CD8-positive, alpha-beta memory T cell (primary cell): ENCODE measurements around the gene SUPT3H. TPM values are rescaled to one million over a fixed set of nuclear protein-coding genes. Genes with fewer than 3 reads are reported as not detected.
A peak's percentile ranks its signal among the peaks of the same experiment; 100 is the strongest.

Source experiments
- CTCF ChIA-PET: fragments of 350-600 bp; sonication (Branson Sonifier 250); formaldehyde crosslinking; loops from one replicate; lab custom pipeline; 2021; ENCODE audit warnings: antibody characterized with exemption; lab: Charles Lee
- POLR2A ChIA-PET: fragments of 350-600 bp; sonication (Branson Sonifier 250); formaldehyde crosslinking; loops from one replicate; lab custom pipeline; 2021; ENCODE audit warnings: antibody characterized with exemption; lab: Charles Lee
- DNase-seq, 5 donors: peaks; one replicate each; pipeline versions ENCODE4 v3.0.0 to v3.0.0-alpha.2; 2020 to 2022; ENCODE audit warnings: mixed read lengths in 1 of 5
- H3K27ac ChIP-seq: one replicate; pipeline ENCODE4 v1.7.0; 2013; ENCODE audit warnings: low read depth, mild to moderate bottlenecking, low read length, moderate library complexity
- H3K27me3 ChIP-seq: 2 replicates; pipeline ENCODE4 v1.7.0; 2013; ENCODE audit warnings: low read length, mild to moderate bottlenecking; ENCODE audit not compliant: insufficient read depth, poor library complexity, severe bottlenecking
- H3K36me3 ChIP-seq: 2 replicates; pipeline ENCODE4 v1.7.0; 2013; ENCODE audit warnings: mild to moderate bottlenecking, low read length, moderate library complexity; ENCODE audit not compliant: insufficient read depth
- H3K4me1 ChIP-seq: 2 replicates; pipeline ENCODE4 v1.7.0; 2013; ENCODE audit warnings: mild to moderate bottlenecking, low read length, moderate library complexity; ENCODE audit not compliant: insufficient read depth
- H3K4me3 ChIP-seq: 2 replicates; pipeline ENCODE4 v1.7.0; 2013; ENCODE audit warnings: mild to moderate bottlenecking, low read length
- H3K9me3 ChIP-seq: 2 replicates; pipeline ENCODE4 v1.7.0; 2013; ENCODE audit warnings: mild to moderate bottlenecking, low read length
- H3K27ac Mint-ChIP-seq, 8 donors: one replicate each; pipeline ENCODE4 v1.8.0; 2020 to 2021; ENCODE audit warnings: mixed read lengths in 8 of 8, mild to moderate bottlenecking in 6 of 8, inconsistent platforms in 3 of 8, moderate library complexity in 3 of 8
- H3K27me3 Mint-ChIP-seq, 2 donors: one replicate each; pipeline ENCODE4 v1.8.0; 2020 to 2021; ENCODE audit warnings: mixed read lengths in 2 of 2, mild to moderate bottlenecking in 1 of 2, moderate library complexity in 1 of 2
- H3K36me3 Mint-ChIP-seq, 3 donors: one replicate each; pipeline ENCODE4 v1.8.0; 2020 to 2021; ENCODE audit warnings: mixed read lengths in 3 of 3, inconsistent platforms in 1 of 3, mild to moderate bottlenecking in 1 of 3
- H3K4me1 Mint-ChIP-seq, 3 donors: one replicate each; pipeline ENCODE4 v1.8.0; 2020 to 2021; ENCODE audit warnings: mixed read lengths in 3 of 3, inconsistent platforms in 1 of 3, mild to moderate bottlenecking in 1 of 3
- H3K4me3 Mint-ChIP-seq, 7 donors: one replicate each; pipeline ENCODE4 v1.8.0; 2020 to 2021; ENCODE audit warnings: mixed read lengths in 7 of 7, mild to moderate bottlenecking in 6 of 7, moderate library complexity in 4 of 7, inconsistent platforms in 2 of 7
- H3K9me3 Mint-ChIP-seq, 5 donors: one replicate each; pipeline ENCODE4 v1.8.0; 2020 to 2022; ENCODE audit warnings: mixed read lengths in 5 of 5, mild to moderate bottlenecking in 3 of 5, moderate library complexity in 2 of 5, inconsistent platforms in 1 of 5
- polyA plus RNA-seq: library from polyadenylated mRNA; unstranded; fragments of 300-500 nt; fragmentation: Illumina TruSeq; gene quantifications from one replicate; pipeline ENCODE4 v1.2.3, GENCODE V29; 2021
- total RNA-seq, 2 experiments: library from RNA; stranded (reverse); gene quantifications; one replicate each; pipeline ENCODE4 v1.2.3, GENCODE V29; 2021

SUPT3H gene
- total and polyA plus RNA-seq, 3 experiments from 2014 or later, result 13.7 to 17.1 (median 14.6) TPM

- no peak overlapping the region for H3K27ac Mint-ChIP-seq
- Histone ChIP-seq H3K4me1 (no peaks in the 10 kb centered on the region), H3K36me3 (no peaks in the 10 kb centered on the region), H3K4me3 (no peak overlapping the region), H3K9me3 (no peaks in the 10 kb centered on the region), H3K27ac (no peak overlapping the region), H3K27me3 (no peaks in the 10 kb centered on the region)
- H3K27me3 Mint-ChIP-seq, result no peaks in the 10 kb centered on the region
- CTCF ChIA-PET, result no interaction called here
- peaks cover 4 to 51% (median 14%) of the 10 kb centered on the region in 3 donors for H3K36me3 Mint-ChIP-seq
- H3K9me3 Mint-ChIP-seq, result peaks cover 0 to 14% (median 8%) of the 10 kb centered on the region in 5 donors
- POLR2A ChIA-PET, result no interaction called here
- no peak for DNase-seq
- peak overlapping the region in 1 of 7 donors; percentile 12 for H3K4me3 Mint-ChIP-seq
- peaks cover 2 to 15% (median 11%) of the 10 kb centered on the region in 3 donors for H3K4me1 Mint-ChIP-seq
Observed at GRCh38 chr6:44942201-44942600, 435.5 kb downstream of the SUPT3H start.

- Histone ChIP-seq H3K4me3 (no peak overlapping the region), H3K36me3 (no peaks in the 10 kb centered on the region), H3K27me3 (no peaks in the 10 kb centered on the region), H3K9me3 (no peaks in the 10 kb centered on the region), H3K27ac (no peak overlapping the region), H3K4me1 (peaks cover 8% of the 10 kb centered on the region)
- Mint-ChIP-seq H3K36me3 (peaks cover 4 to 35% (median 10%) of the 10 kb centered on the region in 3 donors), H3K4me3 (no peak overlapping the region), H3K9me3 (peaks cover 0 to 14% (median 6%) of the 10 kb centered on the region in 5 donors), H3K4me1 (peaks cover 13 to 31% (median 27%) of the 10 kb centered on the region in 3 donors), H3K27ac (no peak overlapping the region), H3K27me3 (no peaks in the 10 kb centered on the region)
- ChIA-PET POLR2A (no interaction called here), CTCF (no interaction called here)
- DNase-seq, result no peak
Observed at GRCh38 chr6:44940367-44940766, 437.4 kb downstream of the SUPT3H start.

GRCh38 chr6:44935693-44936300 lies 441.9 kb downstream of the SUPT3H start:
- H3K4me1 ChIP-seq, result peaks cover 41% of the 10 kb centered on the region
- Mint-ChIP-seq H3K27ac (peak overlapping the region; percentile 83 to 97 (median 88)), H3K4me3 (peak overlapping the region; percentile 11 to 73 (median 42)), H3K36me3 (peaks cover 2 to 23% (median 10%) of the 10 kb centered on the region in 3 donors), H3K27me3 (no peaks in the 10 kb centered on the region), H3K9me3 (peaks cover 0 to 4% (median 2%) of the 10 kb centered on the region in 5 donors), H3K4me1 (peaks cover 40 to 70% (median 59%) of the 10 kb centered on the region in 3 donors)
- no peaks in the 10 kb centered on the region for H3K36me3 ChIP-seq
- DNase-seq, result no peak
- ChIA-PET POLR2A (interaction anchor here (0.6 to 0.8 kb wide), 2 partner anchors 17 to 86 kb away, joined by 3 read pairs; no protein-coding TSS in a partner anchor), CTCF (no interaction called here)
- no peaks in the 10 kb centered on the region for H3K9me3 ChIP-seq
- no peaks in the 10 kb centered on the region for H3K27me3 ChIP-seq
- no peak overlapping the region for H3K27ac ChIP-seq
- no peak overlapping the region for H3K4me3 ChIP-seq

- Histone ChIP-seq H3K4me1 (peaks cover 51% of the 10 kb centered on the region), H3K27me3 (no peaks in the 10 kb centered on the region), H3K27ac (peak overlapping the region; percentile 77), H3K36me3 (no peaks in the 10 kb centered on the region), H3K4me3 (peak overlapping the region; percentile 53), H3K9me3 (no peaks in the 10 kb centered on the region)
- ChIA-PET POLR2A (interaction anchor here (1.0 kb wide), 1 partner anchor 445 kb away, joined by 4 read pairs; the partner anchor contains the start of gene SUPT3H), CTCF (no interaction called here)
- H3K9me3 Mint-ChIP-seq, result peaks cover 0 to 3% (median 0%) of the 10 kb centered on the region in 5 donors
- H3K4me1 Mint-ChIP-seq, result peaks cover 47 to 72% (median 69%) of the 10 kb centered on the region in 3 donors
- H3K36me3 Mint-ChIP-seq, result peaks cover 2 to 21% (median 3%) of the 10 kb centered on the region in 3 donors
- peak overlapping the region; percentile 85 to 94 (median 87) for H3K4me3 Mint-ChIP-seq
- peak overlapping the region; percentile 93 to 98 (median 97) for H3K27ac Mint-ChIP-seq
- DNase-seq, result peak in 1 of 5 donors; percentile 47
- no peaks in the 10 kb centered on the region for H3K27me3 Mint-ChIP-seq
Observed at GRCh38 chr6:44933108-44933507, 444.6 kb downstream of the SUPT3H start.

GRCh38 chr6:44932651-44933091 lies 445.1 kb downstream of the SUPT3H start:
- no peaks in the 10 kb centered on the region for H3K27me3 Mint-ChIP-seq
- H3K36me3 ChIP-seq, result no peaks in the 10 kb centered on the region
- H3K27me3 ChIP-seq, result no peaks in the 10 kb centered on the region
- ChIA-PET POLR2A (interaction anchor here (1.0 kb wide), 1 partner anchor 445 kb away, joined by 4 read pairs; the partner anchor contains the start of gene SUPT3H), CTCF (interaction anchor here (0.9 kb wide), 1 partner anchor 89 kb away, joined by 3 read pairs; no protein-coding TSS in a partner anchor)
- DNase-seq, result peak; percentile 24 to 81 (median 66)
- peaks cover 51% of the 10 kb centered on the region for H3K4me1 ChIP-seq
- H3K36me3 Mint-ChIP-seq, result peaks cover 0 to 23% (median 5%) of the 10 kb centered on the region in 3 donors
- H3K4me3 Mint-ChIP-seq, result peak overlapping the region; percentile 85 to 94 (median 87)
- H3K4me1 Mint-ChIP-seq, result peaks cover 49 to 73% (median 70%) of the 10 kb centered on the region in 3 donors
- H3K9me3 ChIP-seq, result no peaks in the 10 kb centered on the region
- H3K4me3 ChIP-seq, result peak overlapping the region; percentile 57
- peaks cover 0 to 3% (median 0%) of the 10 kb centered on the region in 5 donors for H3K9me3 Mint-ChIP-seq
- H3K27ac ChIP-seq, result peak overlapping the region; percentile 77
- peak overlapping the region; percentile 93 to 98 (median 97) for H3K27ac Mint-ChIP-seq

- Histone ChIP-seq H3K36me3 (no peaks in the 10 kb centered on the region), H3K9me3 (no peaks in the 10 kb centered on the region), H3K4me1 (peaks cover 51% of the 10 kb centered on the region), H3K27ac (no peak overlapping the region), H3K4me3 (peak overlapping the region; percentile 39), H3K27me3 (no peaks in the 10 kb centered on the region)
- Mint-ChIP-seq H3K27ac (peak overlapping the region; percentile 65 to 98 (median 96)), H3K27me3 (no peaks in the 10 kb centered on the region), H3K36me3 (peaks cover 0 to 23% (median 5%) of the 10 kb centered on the region in 3 donors), H3K4me3 (peak overlapping the region; percentile 79 to 94 (median 86)), H3K4me1 (peaks cover 47 to 73% (median 64%) of the 10 kb centered on the region in 3 donors), H3K9me3 (no peaks in the 10 kb centered on the region)
- DNase-seq, result no peak
- POLR2A ChIA-PET, result interaction anchor here (0.8 to 1.6 kb wide), 2 partner anchors 11 to 491 kb away, joined by 4 to 5 read pairs; no protein-coding TSS in a partner anchor
- CTCF ChIA-PET, result no interaction called here
Observed at GRCh38 chr6:44931385-44931784, 446.3 kb downstream of the SUPT3H start.

GRCh38 chr6:44926556-44926955 lies 451.2 kb downstream of the SUPT3H start:
- no peak overlapping the region for H3K27ac ChIP-seq

More at GRCh38 chr6:44926556-44926955, 451.2 kb downstream of the SUPT3H start:
- Histone ChIP-seq H3K27me3 (no peaks in the 10 kb centered on the region), H3K9me3 (no peaks in the 10 kb centered on the region), H3K4me1 (peaks cover 47% of the 10 kb centered on the region), H3K4me3 (no peak overlapping the region), H3K36me3 (no peaks in the 10 kb centered on the region)
- peaks cover 0 to 17% (median 5%) of the 10 kb centered on the region in 3 donors for H3K36me3 Mint-ChIP-seq
- H3K9me3 Mint-ChIP-seq, result no peaks in the 10 kb centered on the region
- H3K4me1 Mint-ChIP-seq, result peaks cover 56 to 77% (median 61%) of the 10 kb centered on the region in 3 donors
- DNase-seq, result no peak
- ChIA-PET POLR2A (no interaction called here), CTCF (no interaction called here)
- H3K27ac Mint-ChIP-seq, result peak overlapping the region in 2 of 8 donors; percentile 42 to 43
- H3K4me3 Mint-ChIP-seq, result no peak overlapping the region
- H3K27me3 Mint-ChIP-seq, result no peaks in the 10 kb centered on the region
